OCI-M2 (cell line): Measurements from ENCODE around the gene STAT1.
"Not testable (repeated sequence)": the region's sequence is repeated elsewhere in the genome, so short reads cannot be mapped to it uniquely, and the experiment has no call there.

Source experiments
- DNase-seq: peaks from one replicate; lab custom pipeline; 2025; ENCODE audit not compliant: unreplicated experiment; lab: John Stamatoyannopoulos, UW

Gene STAT1

GRCh38 chr2:190965580-190966222 lies 48.3 kb downstream of the STAT1 start:
- no peak for DNase-seq

GRCh38 chr2:190964170-190964795 lies 49.7 kb downstream of the STAT1 start:
- no peak for DNase-seq

GRCh38 chr2:190963088-190963487 lies 50.9 kb downstream of the STAT1 start:
- DNase-seq: no peak

DNA sequence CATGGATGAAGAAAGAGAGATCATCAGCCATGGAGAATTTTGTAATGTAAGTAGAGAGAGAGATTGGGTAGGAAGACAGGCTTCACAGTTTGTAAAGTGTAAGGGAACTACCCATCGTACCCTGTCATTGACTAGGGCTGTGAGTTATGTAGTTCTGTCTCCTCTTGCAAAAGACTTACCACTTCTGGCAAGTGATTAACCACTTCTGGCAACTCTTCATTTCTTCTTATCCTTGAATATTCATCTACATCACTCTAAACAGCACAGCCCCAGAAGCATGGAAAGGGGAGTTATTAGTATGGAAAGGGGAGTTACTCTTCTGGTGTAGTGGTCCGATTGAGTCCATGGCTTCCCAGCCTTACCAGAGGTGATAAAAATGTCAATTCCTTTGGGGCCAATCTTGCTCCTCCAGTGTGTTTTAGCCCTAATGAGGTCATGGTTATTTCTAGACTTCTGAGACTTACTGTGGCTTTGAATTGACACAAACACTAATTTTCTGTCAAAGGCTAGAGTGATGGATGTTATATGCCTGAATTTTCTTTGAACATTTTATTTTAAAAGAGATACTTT lies 52.0 kb downstream of the STAT1 start:
- DNase-seq: no peak

DNA sequence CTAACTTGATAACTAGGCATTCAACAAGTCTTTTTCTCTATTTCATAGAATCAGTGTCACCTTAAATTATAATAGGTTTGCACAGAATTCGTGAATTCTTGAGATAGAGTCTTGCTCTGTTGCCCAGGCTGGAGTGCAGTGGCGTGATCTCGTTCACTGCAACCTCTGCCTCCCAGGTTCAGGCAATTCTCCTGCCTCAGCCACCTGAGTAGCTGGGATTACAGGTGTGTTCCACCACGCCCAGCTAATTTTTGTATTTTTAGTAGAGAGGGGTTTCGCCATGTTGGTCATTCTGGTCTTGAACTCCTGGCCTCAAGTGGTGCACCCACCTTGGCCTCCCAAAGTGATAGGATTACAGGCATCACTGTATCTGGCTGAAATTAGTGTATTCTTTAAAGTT lies 52.9 kb downstream of the STAT1 start:
- not testable (repeated sequence) for DNase-seq

GRCh38 chr2:190959911-190960788 lies 53.8 kb downstream of the STAT1 start:
- DNase-seq: no peak

DNA sequence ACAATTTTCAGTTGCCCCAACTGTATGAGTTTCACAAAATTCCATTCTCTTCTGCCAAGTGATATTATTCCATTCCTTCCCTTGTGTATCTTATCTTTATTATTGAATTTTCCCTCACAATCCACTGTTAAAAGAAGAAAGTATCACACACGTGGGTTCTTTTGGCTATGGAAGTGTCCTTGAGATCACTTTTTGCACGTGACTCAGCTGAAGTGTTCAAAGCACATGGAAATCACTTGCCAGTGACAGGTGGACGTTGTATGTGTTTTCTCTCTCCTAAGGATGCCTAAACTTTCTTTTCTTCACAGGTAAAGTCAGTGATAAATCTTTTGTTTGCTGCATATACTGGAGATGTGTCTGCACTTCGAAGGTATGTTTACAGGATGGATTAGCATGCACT lies 60.7 kb downstream of the STAT1 start:
- DNase-seq: no peak

DNA sequence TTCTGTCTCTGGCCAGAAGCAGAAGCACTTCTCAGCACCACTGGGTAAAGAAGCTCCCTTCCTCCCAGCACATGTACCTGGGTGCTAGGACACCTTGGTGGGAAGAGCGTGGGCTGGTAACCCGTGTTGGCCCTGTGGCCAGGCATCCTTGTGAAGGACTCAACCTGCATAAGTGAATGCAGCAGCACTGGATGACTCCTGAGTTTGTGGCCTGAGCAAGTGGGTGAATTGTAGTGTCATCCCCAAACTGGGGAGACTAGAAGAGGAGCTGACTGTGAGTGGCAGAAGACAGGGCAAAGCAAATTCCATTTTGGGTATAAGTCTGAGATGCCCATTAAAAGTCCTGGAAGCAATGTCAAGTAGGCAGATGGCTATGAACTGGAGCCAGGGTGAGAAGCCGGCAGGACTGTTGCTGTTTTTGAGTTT lies 63.4 kb downstream of the STAT1 start:
- DNase-seq: no peak

- no peak for DNase-seq
Observed at GRCh38 chr2:190948671-190949070, 65.3 kb downstream of the STAT1 start.

- DNase-seq: no peak
Observed at GRCh38 chr2:190947711-190948251, 66.2 kb downstream of the STAT1 start.

- DNase-seq: no peak
Observed at GRCh38 chr2:190947141-190947540, 66.8 kb downstream of the STAT1 start.

DNA sequence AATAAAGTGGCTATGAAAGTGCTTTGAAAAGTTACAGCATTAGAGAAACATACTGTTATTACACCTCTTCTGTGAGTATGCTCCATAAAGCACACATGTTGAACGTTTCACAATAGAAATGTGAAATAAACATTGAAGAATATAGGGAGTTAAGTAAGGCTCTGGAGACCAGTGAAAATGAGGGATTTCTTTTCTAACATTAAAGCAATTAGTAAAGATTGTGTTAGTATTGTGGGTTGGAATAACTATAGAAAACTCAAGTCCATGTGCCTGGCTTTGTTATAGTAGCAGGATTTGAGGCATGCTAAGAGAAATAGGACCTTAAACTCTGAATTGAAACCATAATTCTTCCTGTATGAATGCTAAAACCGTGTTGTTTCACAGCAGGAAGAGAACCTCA lies 70.3 kb downstream of the STAT1 start:
- DNase-seq: no peak

DNA sequence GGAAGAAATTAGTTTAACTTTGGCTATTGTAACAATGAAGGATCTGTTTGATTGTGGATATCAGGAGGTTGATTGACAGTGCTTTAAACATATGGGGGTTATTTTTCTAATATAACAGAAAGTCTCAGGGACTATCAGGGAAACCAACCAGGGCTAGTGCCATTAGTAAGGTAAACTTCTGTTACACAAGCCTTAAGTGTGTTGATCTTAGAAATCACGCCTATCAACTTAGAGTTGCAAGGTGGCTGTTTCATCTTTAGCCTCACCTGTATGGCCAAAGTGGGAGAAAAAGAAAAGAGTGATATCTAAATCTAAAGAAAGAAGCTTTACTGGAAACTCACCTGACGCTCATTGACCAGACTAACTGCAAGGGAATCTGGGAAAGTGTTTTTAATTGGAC lies 71.3 kb downstream of the STAT1 start:
- DNase-seq: no peak

DNA sequence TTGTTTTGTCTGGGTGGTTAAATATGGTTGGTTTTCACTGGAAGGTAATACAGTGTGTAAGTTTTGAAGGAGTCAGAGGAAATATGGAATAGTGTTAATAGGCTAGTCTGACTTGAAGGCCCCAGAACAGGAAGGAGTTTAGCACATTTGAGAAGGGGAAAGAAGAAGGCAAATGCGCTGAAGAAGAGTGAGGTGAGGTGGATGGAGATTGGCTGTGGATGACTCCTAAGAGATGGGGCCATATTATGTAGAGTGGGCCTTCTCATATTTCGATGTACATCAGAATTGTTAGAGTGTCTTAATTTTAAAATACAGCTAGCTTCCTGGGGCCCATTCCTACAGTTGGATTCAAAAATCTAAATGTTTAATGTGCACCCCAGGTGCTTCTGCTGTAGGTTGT lies 72.4 kb downstream of the STAT1 start:
- DNase-seq: no peak

DNA sequence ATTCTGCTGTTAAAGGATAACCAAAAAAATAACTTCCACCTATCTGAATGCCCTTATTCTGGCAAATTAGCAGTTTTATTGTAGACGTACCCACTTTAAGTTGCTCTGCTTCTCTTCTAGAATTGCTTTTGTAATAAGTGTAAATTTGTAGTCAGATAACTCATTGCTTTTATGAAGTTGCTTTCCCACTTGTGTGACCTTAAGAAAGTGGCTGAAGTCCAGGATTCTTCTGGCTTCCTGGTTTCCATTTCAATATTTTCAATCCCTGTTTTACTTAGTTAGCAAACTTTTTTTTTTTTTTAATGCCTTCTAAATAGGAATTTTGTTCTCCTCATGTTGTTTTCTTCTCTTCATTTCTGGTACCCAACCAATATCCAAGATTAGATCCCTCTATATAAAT lies 73.5 kb downstream of the STAT1 start:
- DNase-seq: no peak

DNA sequence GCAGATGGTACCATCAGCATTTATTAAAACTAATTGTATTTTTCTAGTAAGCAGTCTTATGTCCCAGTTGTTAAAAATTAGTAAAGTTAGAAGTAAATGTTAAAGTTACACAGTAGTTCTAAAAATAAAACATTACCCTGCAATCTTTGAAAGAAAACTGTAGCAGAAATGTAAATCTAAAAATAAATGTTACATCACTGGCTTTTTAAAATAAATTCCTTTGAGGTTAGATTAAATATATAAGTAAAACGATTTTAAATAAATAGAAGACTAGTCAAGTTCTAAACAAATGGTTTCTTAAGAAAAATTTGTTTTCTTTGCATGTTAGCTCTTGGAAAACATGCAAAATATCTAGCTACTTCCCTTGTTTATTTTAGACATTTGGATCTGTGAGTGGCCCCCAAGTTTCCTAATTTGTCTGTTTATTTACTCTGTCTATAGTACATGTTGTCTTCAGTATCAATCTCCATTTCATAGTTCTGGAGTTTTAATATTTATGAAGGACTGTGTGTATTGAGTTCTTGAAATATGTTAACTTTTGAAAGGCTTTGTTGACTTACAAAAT lies 75.1 kb downstream of the STAT1 start:
- no peak for DNase-seq

- DNase-seq: no peak
Observed at GRCh38 chr2:190935054-190935453, 78.9 kb downstream of the STAT1 start.

GRCh38 chr2:190933361-190933760 lies 80.6 kb downstream of the STAT1 start:
- DNase-seq: no peak

DNA sequence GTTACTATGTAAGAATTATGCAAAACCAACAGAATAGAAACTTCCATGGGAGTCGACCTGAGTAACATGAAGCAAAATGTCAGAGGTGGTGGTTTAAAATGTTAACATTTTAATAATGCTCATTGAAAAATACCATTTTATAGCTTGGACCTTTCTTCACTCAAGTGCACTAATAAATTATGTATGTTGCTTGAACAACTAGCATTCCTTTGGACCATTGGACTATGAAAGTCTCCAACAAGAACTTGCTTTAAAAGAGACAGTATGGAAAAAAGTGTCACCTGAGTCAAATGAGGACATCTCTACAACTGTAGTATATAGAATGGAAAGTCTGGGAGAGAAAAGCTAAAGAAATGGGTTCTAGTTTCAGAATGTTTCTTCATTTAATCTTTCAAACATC lies 81.5 kb downstream of the STAT1 start:
- DNase-seq: no peak

DNA sequence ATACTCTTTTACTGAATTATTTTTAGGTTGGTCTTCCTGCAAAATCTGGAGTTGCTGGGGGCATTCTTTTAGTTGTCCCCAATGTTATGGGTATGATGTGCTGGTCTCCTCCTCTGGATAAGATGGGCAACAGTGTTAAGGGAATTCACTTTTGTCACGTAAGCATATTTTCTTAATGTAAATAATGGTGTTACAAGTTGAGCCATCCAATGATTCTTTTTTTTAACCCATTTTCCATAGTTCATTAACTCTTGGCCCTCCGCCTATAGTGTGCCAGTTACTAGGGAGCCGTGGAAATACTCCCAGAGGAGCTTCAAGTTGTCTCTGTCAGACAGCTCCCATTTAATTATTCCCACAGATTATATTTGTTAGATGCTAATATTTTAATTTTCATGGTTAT lies 83.6 kb downstream of the STAT1 start:
- DNase-seq: no peak

DNA sequence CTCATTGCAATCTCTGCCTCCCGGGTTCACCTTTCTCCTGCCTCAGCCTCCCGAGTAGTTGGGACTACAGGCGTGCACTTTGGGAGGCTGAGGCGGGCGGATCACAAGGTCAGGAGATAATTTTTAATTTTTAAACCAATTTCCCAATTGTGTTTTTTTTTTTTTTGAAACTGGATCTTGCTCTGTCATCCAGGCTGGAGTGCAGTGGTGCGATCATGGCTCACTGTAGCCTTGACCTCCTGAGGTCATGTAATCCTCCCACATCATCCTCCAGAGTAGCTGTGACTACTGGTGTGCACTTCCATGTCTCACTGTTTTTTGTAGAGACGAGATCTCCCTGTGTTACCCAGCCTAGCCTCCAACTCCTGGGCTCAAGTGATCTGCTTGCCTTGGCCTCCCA lies 84.1 kb downstream of the STAT1 start:
- no peak for DNase-seq
